Measurements from ENCODE around the gene RPL41. TPM values are rescaled to one million over a fixed set of nuclear protein-coding genes. Genes with fewer than 3 reads are reported as not detected.

The RPL41 gene
- total and polyA plus RNA-seq, 12 donors: 475 to 5,263 (median 2,004) TPM

DNA sequence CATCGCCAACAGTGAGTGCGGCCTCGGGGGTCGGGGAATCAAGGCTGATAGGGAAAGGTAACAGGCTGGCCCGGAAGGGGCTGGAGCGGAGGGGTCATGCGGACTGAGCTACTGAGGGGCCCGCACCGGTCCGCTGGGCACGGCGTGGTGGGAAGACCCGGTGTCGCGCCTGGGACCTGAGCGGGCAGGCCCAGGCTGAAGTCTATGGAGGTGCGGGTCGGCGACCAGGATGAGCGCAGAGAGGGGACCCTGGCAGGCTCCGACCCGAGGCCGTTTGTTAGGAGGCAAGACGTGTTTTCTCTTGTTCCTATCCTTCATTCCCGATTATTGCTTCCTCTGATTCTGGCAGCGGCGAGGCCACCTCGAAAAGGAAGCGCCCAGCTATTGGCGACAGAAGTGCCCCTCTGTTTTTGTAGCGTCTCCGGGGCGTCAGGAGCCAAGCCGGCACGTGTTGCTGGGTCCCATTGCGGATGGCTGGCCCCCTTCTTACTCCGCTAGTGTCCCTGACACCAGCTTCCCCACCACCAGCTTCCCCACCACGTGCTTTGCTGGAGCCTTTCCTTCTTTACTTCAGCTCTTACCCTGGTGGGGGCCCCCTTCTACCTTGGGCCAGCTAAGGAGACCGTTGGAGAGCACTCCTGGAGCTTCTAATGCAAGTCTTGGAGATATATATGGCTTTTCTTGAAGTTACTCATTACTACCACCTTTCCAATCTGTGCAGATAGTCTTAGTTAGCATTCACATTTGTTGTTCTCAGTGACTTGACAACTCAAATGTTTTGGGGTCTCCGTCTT, 11.4 kb upstream of the RPL41 start:
- ATAC-seq (peak in 7 of 8 donors; percentile 15 to 64 (median 28)), DNase-seq (no peak)
- H3K4me3 ChIP-seq: peak overlapping the region; percentile 62 to 97 (median 87)
- peaks cover 9 to 30% (median 25%) of the 10 kb centered on the region in 9 donors for H3K4me1 ChIP-seq
- no peak for TF ChIP-seq CTCF (IDR thresholded peaks at IDR 0.05)
- peaks cover 0 to 44% (median 35%) of the 10 kb centered on the region in 9 donors for H3K36me3 ChIP-seq
- no peaks in the 10 kb centered on the region for H3K9me3 ChIP-seq
- WGBS, 2 donors: 1 to 2% methylated on average over 40 of the region's 40 CpGs
- H3K27ac ChIP-seq: peak overlapping the region; percentile 61 to 93 (median 87)
- intact Hi-C loops (cut with DNase I): loop anchor here in 3 of 10 donors (1.0 to 10.0 kb wide), 4 partner anchors 26 to 110 kb away; partner anchors contain the start of genes RPS26 (in 2 of the 3) and SUOX (in 1 of the 3)
- H3K27me3 ChIP-seq: no peaks in the 10 kb centered on the region

GRCh38 chr12:56105609-56105902, 10.9 kb upstream of the RPL41 start:
- ATAC-seq (no peak), DNase-seq (no peak)
- H3K27ac ChIP-seq: peak overlapping the region in 3 of 10 donors; percentile 87 to 93 (median 90)
- TF ChIP-seq CTCF (IDR thresholded peaks at IDR 0.05): no peak
- peak overlapping the region; percentile 62 to 97 (median 87) for H3K4me3 ChIP-seq
- H3K27me3 ChIP-seq: no peaks in the 10 kb centered on the region
- H3K9me3 ChIP-seq: no peaks in the 10 kb centered on the region
- 38 to 42% methylated on average over 2 of the region's 2 CpGs for WGBS, 2 donors
- peaks cover 0 to 49% (median 41%) of the 10 kb centered on the region in 9 donors for H3K36me3 ChIP-seq
- H3K4me1 ChIP-seq: peaks cover 9 to 30% (median 25%) of the 10 kb centered on the region in 9 donors
- intact Hi-C loops (cut with DNase I): loop anchor here in 2 of 10 donors (10.0 kb wide), 2 partner anchors 61 to 111 kb away; partner anchors contain the start of genes RPS26 (in 2 of the 2) and SUOX (in 1 of the 2)

DNA sequence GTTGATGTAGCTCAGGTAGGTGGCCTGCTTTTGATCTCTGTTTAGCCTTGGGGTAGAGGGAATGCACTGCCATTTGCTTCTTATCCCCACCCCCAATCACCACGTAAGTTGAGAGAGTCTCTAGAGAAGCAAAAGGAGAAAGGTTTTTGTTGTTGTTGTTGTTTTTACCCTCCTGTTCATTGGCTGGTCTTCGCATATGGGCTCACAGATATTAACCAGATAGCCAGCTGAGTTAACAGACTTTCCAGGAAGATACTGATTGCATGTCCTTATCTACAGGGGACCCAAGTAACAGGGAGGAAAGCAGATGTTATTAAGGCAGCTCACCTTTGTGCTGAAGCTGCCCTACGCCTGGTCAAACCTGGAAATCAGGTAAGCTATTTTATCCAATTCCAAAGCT, 9.2 kb upstream of the RPL41 start:
- no peak for TF ChIP-seq CTCF (IDR thresholded peaks at IDR 0.05)
- Histone ChIP-seq H3K4me3 (no peak overlapping the region), H3K4me1 (peaks cover 9 to 30% (median 25%) of the 10 kb centered on the region in 9 donors), H3K27me3 (no peaks in the 10 kb centered on the region), H3K9me3 (no peaks in the 10 kb centered on the region), H3K36me3 (peaks cover 0 to 66% (median 58%) of the 10 kb centered on the region in 9 donors), H3K27ac (no peak overlapping the region)
- WGBS, 2 donors: 91 to 93% methylated on average over 3 of the region's 3 CpGs
- no peak for ATAC-seq
- DNase-seq: no peak
- intact Hi-C loops (cut with DNase I): loop anchor here in 2 of 10 donors (10.0 kb wide), 2 partner anchors 62 to 112 kb away; partner anchors contain the start of genes RPS26 (in 2 of the 2) and SUOX (in 1 of the 2)

GRCh38 chr12:56110571-56110970, 5.9 kb upstream of the RPL41 start:
- intact Hi-C loops (cut with DNase I): loop anchor here in 3 of 10 donors (10.0 kb wide), 3 partner anchors 354 to 376 kb away; partner anchors contain the start of genes SPRYD4 (in 2 of the 3) and GDF11 (in 1 of the 3)
- TF ChIP-seq CTCF (IDR thresholded peaks at IDR 0.05): no peak
- 93 to 94% methylated on average over 5 of the region's 5 CpGs for WGBS, 2 donors
- Histone ChIP-seq H3K27me3 (no peaks in the 10 kb centered on the region), H3K36me3 (peaks cover 0 to 86% (median 71%) of the 10 kb centered on the region in 9 donors), H3K9me3 (no peaks in the 10 kb centered on the region), H3K4me1 (peaks cover 5 to 19% (median 15%) of the 10 kb centered on the region in 9 donors), H3K27ac (no peak overlapping the region), H3K4me3 (no peak overlapping the region)
- ATAC-seq (no peak), DNase-seq (no peak)

Measured in heart right ventricle (tissue), 16 donors.